Measurements from ENCODE around the gene S100A5. TPM values are rescaled to one million over a fixed set of nuclear protein-coding genes. Genes with fewer than 3 reads are reported as not detected.
A peak's percentile ranks its signal among the peaks of the same experiment; 100 is the strongest.
"Not testable (repeated sequence)": the region's sequence is repeated elsewhere in the genome, so short reads cannot be mapped to it uniquely, and the experiment has no call there.

Gene S100A5
- polyA plus RNA-seq, 3 donors, result 1.1 to 1.4 (median 1.2) TPM

GRCh38 chr1:153534226-153534924, 6.4 kb downstream of the S100A5 start:
- DNase-seq, result no peak

DNA sequence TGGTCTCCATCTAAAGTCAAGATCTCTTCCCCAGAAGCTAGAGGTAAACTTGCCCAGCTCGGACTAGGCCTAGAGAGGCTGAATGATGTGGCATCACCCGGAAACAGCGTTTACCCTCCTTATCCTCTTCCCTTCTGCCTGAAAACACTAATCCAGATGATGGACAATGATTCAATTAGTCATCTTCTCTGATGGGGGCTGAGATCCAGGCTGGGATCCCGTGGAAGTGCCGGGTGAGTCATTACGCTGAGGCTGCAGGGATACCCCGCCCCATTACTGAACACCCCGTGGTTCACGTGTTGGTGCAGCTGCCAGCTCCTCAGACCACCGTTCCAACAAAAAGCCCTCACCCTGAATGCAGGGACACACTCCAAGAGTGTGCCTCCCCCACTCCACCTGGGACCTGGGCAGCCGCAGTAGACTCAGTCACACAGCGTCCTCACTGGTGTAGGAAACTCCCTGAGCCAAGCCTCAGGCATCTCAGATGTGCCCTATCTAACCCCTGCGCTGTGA, 7.0 kb downstream of the S100A5 start:
- DNase-seq, result no peak

DNA sequence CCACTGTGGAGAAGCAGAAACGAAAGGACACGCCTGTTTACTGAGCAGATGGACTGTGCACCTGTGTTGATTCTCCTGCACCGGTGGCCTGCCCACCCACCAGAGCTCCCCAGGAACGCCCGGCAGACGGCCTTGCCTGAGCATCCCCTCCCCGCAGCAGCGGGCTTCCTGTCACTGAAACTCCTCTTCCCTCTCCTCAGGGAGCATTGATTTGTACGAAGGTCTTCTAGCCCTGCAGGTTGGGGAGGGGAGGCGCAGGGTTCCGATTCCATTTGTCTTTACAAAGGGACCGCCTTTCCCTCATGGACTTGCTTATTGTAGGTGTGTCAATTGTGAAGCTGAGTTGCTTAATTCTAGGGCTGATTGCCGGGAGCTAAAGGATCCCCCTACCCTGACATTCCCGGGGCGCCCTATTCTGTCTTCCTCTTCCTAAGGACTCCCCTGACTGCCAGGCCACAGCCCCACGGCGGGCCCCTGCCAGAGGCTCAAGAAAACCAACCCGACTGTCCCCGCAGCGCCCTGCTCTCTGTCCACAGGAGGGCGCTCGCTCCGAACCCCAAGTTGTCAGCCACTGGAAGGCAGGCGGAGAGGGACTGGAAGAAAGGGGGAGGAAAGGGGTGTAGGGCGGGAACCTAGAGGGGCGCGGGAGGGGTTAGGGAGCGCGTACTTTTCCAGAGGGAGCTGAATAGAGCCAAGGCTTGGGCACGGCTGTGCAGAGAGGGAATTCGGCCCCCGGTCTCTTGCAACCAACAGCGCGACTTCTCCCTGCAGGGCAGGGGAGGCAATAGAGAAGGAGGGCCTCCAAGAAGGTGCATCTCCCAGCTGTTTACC, 7.8 kb downstream of the S100A5 start:
- DNase-seq, result peak; percentile 84

- DNase-seq, result no peak
These were observed 8.6 kb downstream of the S100A5 start for GRCh38 chr1:153532181-153532580.

DNA sequence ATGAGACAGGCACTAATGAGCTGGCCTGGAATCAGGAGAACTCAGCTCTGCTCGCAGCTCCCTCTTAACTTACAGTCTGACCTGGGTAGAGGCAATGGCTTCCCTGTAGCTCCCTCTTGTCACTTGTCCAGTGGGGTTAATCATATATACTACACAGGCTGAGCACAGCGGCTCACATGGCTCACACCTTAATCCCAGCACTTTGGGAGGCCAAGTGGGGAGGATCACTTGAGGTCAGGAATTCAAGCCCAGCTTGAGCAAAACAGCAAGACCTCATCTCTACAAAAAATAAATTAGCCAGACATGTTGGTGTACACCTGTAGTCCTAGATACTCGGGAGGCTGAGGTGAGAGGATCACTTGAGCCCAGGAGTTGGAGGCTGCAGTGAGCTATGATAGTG, 9.1 kb downstream of the S100A5 start:
- DNase-seq, result no peak

DNA sequence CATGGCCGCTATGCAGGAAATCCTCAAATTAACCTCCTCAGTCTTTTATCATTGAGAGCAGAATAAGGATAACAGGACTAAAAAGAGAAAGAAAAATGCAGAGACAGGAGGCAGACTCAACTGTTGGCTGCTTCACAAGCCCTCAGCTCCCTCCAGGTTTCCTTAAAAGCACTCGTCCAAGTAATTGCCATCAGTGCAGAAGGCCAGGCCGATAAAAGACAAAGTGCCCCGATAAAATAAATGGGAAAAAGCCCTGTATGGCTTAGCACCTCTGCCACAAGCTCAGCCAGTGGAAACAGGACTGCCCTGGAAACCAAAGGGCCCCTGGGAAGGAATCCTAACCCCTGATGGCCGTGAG, 13.1 kb downstream of the S100A5 start:
- DNase-seq, result no peak

GRCh38 chr1:153527023-153527682, 13.6 kb downstream of the S100A5 start:
- no peak for DNase-seq

DNA sequence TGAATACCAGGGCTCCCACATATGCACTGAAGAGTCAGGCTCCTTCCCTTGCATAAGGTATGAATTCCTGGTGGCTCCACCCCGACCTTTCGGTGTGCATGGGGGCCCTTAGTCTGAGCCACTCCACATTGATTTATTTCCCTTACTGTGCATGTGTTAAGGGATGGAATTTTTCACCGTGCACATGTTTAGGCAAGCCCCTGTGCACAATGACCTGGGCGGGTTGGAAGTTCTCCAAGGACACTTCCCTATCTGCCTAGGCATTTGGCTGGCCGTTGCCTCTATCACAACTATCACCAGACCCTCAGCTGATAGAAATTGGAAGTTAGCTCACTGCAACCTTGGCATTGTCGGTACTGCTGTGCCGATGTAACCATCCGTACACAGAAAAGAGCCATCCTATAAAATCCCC, 14.6 kb downstream of the S100A5 start:
- DNase-seq, result no peak

DNA sequence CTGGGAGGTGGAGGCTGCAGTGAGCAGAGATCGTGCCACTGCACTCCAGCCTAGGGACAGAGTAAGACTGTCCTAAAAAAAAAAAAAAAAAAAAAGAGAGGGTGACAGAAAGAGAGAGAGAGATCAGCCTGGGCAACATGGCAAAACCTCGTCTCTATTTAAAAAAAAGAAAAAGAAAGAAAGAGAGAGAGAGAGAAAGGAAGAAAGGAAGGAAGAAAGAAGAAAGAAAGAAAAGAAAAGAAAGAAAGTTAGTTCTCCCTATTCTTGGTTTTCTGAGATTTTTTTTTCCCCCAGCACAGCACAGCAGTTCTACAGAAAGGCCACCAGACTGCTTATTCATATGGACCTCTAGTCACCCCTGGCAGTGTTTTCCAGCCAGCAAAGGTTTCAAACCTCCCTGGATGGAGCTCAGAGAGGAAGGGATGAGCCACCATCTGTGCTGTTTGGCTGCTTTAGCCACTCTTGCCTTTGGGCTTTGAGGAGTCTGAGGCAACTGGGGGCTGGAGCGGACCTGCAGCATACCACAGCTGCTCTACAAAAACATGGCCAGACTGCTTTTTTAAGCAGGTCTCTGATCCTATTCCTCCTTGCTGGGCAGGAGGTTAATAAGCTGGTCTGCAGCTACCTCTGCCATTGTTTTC, 15.5 kb downstream of the S100A5 start:
- DNase-seq, result no peak

- not testable (repeated sequence) for DNase-seq
These were observed 18.2 kb downstream of the S100A5 start for GRCh38 chr1:153522353-153523048.

GRCh38 chr1:153521808-153522207, 18.9 kb downstream of the S100A5 start:
- DNase-seq, result not testable (repeated sequence)

- DNase-seq, result no peak
These were observed 19.8 kb downstream of the S100A5 start for GRCh38 chr1:153520818-153521476.

DNA sequence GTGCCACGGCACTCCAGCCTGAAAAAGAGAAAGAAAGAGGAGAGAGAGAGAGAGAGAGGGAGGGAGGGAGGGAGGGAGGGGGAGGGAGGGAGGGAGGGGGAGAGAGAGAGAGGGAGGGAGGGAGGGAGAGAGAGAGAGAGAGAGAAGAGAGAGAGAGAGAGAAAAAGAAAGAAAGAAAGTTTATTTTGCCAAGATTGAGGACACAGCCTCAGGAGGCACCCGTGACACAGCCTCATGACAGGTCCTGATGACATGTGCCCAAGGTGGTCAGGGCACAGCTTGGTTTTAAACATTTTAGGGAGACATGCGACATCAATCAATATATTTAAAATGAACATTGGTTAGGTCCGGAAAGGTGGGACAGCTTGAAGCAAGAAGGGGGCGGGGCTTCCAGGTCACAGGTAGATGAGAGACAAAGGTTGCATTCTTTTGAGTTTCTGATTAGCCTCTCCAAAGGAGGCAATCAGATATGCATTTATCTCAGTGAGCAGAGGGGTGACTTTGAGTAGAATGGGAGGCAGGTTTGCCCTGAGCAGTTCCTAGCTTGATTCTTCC, 20.5 kb downstream of the S100A5 start:
- DNase-seq, result not testable (repeated sequence)

GRCh38 chr1:153519242-153519641, 21.5 kb downstream of the S100A5 start:
- no peak for DNase-seq

- DNase-seq, result no peak
These were observed 25.0 kb downstream of the S100A5 start for GRCh38 chr1:153515504-153516394.

DNA sequence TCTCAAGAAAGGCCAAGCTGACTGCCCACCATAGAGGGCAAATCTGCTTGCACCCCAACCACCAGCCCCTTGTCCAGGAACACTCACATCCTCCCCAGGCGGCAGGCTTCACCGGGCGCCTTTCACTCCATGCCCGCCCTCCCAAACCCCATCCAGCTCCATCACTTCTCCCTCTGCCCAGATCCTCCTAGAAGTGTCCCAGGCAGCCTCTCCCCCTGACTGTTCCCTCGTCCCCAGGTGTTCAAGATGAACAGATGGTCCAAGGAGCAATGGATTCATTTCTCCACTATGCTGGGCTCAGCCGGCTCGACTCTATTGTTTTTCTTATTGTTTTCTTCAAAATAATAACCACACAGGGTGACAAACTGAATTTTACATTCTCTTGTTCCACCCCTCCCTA, 27.1 kb downstream of the S100A5 start:
- no peak for DNase-seq

DNA sequence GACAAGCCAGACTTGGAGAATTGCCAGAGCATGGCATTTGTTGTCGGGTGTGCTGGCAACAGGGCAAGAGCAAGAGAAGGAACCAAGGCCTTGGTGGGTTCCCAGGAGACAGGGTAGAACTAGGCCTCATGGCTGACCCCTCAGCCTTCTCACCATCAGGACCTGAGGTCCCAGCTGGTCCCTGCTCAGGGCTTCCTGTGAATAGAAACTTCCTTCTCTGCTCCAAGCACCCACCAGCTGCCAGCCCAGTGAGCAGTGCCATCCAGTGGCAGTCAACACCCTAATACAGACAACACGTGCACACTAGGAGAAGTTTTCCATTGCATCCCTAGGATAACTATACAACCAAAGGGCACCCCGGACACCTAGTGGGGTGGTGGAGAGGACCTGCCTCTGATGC, 27.7 kb downstream of the S100A5 start:
- DNase-seq, result no peak

- DNase-seq, result peak; percentile 69
These were observed 29.7 kb downstream of the S100A5 start for GRCh38 chr1:153510984-153511410.

DNA sequence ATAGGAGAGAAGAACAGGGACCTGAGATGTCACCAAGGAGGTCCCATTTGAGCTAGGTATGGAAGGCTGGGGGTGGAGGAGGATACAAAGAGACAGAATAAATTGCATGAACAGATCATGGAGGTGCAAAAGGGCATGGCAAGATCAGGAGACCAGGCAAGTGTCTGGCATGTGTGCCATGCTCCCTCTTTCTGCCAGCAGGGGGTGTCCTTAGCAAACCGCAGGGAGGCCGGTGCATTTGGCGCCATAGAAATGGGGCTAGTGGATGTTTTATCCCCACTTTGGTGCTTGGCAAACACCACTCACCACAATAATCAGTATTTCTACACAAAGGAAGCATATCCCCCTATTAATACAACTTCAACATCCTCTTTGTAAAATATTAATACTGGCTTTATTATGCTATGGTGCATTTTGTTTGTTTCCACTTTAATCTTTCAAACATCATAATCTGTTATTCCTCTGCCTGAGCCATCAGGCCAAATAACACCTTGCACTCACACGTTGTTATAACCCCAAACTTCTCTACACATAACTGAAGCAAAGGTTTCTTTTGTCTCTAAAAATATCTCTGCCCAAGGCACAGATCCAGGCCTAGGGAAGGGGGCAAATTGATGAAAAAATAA, 30.9 kb downstream of the S100A5 start:
- no peak for DNase-seq
